SU-DHL-6 (cell line): ENCODE measurements around the gene DPYSL4.

Experiments
- H2AFZ ChIP-seq: fragments of 200-600 bp; sonication (generic); 2 replicates; pipeline ENCODE4 v1.6.1; 2014; ENCODE audit warnings: low read depth, mild to moderate bottlenecking, moderate library complexity, mixed read lengths, antibody characterized with exemption, low read length; ENCODE audit not compliant: severe bottlenecking
- H3F3A ChIP-seq: fragments of 200-600 bp; shearing (Covaris generic); 2 replicates; pipeline ENCODE4 v1.6.0; 2016; ENCODE audit warnings: antibody characterized with exemption, mild to moderate bottlenecking; ENCODE audit not compliant: insufficient read depth
- H3K27ac ChIP-seq: fragments of 200-600 bp; sonication (generic); 2 replicates; pipeline ENCODE4 v1.5.1; 2016; ENCODE audit warnings: low read depth, mild to moderate bottlenecking, low read length, moderate library complexity, mixed read lengths
- H3K27me3 ChIP-seq: fragments of 200-600 bp; sonication (generic), shearing (Covaris generic); 2 replicates; pipeline ENCODE4 v1.6.0; 2014; ENCODE audit warnings: mild to moderate bottlenecking, low read length
- H3K36me3 ChIP-seq: fragments of 200-600 bp; sonication (generic); 2 replicates; pipeline ENCODE4 v1.6.1; 2014; ENCODE audit warnings: mild to moderate bottlenecking, low read length, mixed read lengths
- H3K4me2 ChIP-seq: fragments of 300-600, 200-600 bp; shearing (Covaris generic), sonication (generic); 2 replicates; pipeline ENCODE4 v1.6.0; 2014; ENCODE audit warnings: low read length, low read depth, mild to moderate bottlenecking; ENCODE audit not compliant: poor library complexity, severe bottlenecking
- H3K4me3 ChIP-seq: fragments of 200-600 bp; sonication (generic); 2 replicates; pipeline ENCODE4 v1.5.1; 2014; ENCODE audit warnings: antibody characterized with exemption, low read length, mild to moderate bottlenecking, mixed read lengths; ENCODE audit not compliant: insufficient read depth, poor library complexity, severe bottlenecking
- H3K79me2 ChIP-seq: fragments of 200-600 bp; sonication (generic); 2 replicates; pipeline ENCODE4 v1.6.1; 2014; ENCODE audit warnings: mild to moderate bottlenecking, low read length, moderate library complexity; ENCODE audit not compliant: insufficient read depth
- H3K9ac ChIP-seq: fragments of 200-600 bp; sonication (generic); 2 replicates; pipeline ENCODE4 v1.7.0; 2014; ENCODE audit warnings: mild to moderate bottlenecking, low read length
- H3K9me2 ChIP-seq: fragments of 200-600 bp; sonication (generic); replicated peaks from 2 replicates; pipeline ENCODE4 v1.6.1; 2014; ENCODE audit warnings: low read length; ENCODE audit not compliant: insufficient read depth
- H3K9me3 ChIP-seq: fragments of 200-600 bp; sonication (generic); 2 replicates; pipeline ENCODE4 v1.6.1; 2014; ENCODE audit warnings: low read length, mixed read lengths; ENCODE audit not compliant: insufficient read depth
- H4K20me1 ChIP-seq: fragments of 200-600 bp; sonication (generic); 2 replicates; pipeline ENCODE4 v1.6.1; 2014; ENCODE audit warnings: low read depth, mild to moderate bottlenecking, antibody characterized with exemption, low read length, moderate library complexity, mixed read lengths
- CTCF ChIP-seq: fragments of 200-600 bp; sonication (generic); IDR thresholded peaks from one replicate; pipeline ENCODE4 v1.5.1; 2017; ENCODE audit warnings: antibody characterized with exemption, mild to moderate bottlenecking, low read length, moderate library complexity; ENCODE audit not compliant: insufficient read depth, poor library complexity, severe bottlenecking
- EZH2phosphoT487 ChIP-seq: fragments of 200-600 bp; sonication (generic), shearing (Covaris generic); conservative IDR thresholded peaks from 2 replicates; pipeline ENCODE4 v1.6.1; 2018; ENCODE audit warnings: mild to moderate bottlenecking, antibody characterized with exemption, low read length, moderate library complexity, mixed read lengths

The DPYSL4 gene

GRCh38 chr10:132241086-132241485 is 54.3 kb downstream of the DPYSL4 start:
- no peak overlapping the region for H3K9ac ChIP-seq
- no peaks in the 10 kb centered on the region for H3K79me2 ChIP-seq
- no peaks in the 10 kb centered on the region for H3K9me3 ChIP-seq
- no peak overlapping the region for H3K4me3 ChIP-seq
- H2AFZ ChIP-seq, result no peak overlapping the region
- no peaks in the 10 kb centered on the region for H3K36me3 ChIP-seq
- H4K20me1 ChIP-seq, result no peaks in the 10 kb centered on the region
- TF ChIP-seq EZH2phosphoT487 (no peak), CTCF (no peak)
- no peak overlapping the region for H3K27ac ChIP-seq
- no peak overlapping the region for H3K4me2 ChIP-seq
- no peaks in the 10 kb centered on the region for H3K27me3 ChIP-seq
- H3F3A ChIP-seq, result no peaks in the 10 kb centered on the region
- H3K9me2 ChIP-seq, result no peaks in the 10 kb centered on the region

GRCh38 chr10:132241496-132241895 is 54.7 kb downstream of the DPYSL4 start:
- no peak overlapping the region for H3K27ac ChIP-seq
- TF ChIP-seq CTCF, result no peak
- TF ChIP-seq EZH2phosphoT487, result no peak

GRCh38 chr10:132242103-132242840 is 55.5 kb downstream of the DPYSL4 start:
- Histone ChIP-seq H3K4me3 (no peak overlapping the region), H3K36me3 (no peaks in the 10 kb centered on the region), H3K27ac (no peak overlapping the region), H3K9me2 (no peaks in the 10 kb centered on the region), H3F3A (no peaks in the 10 kb centered on the region), H3K9me3 (no peaks in the 10 kb centered on the region), H3K79me2 (no peaks in the 10 kb centered on the region), H3K4me2 (no peak overlapping the region), H3K27me3 (no peaks in the 10 kb centered on the region), H3K9ac (no peak overlapping the region), H4K20me1 (no peaks in the 10 kb centered on the region), H2AFZ (no peak overlapping the region)
- TF ChIP-seq EZH2phosphoT487 (no peak), CTCF (no peak)

More at GRCh38 chr10:132241496-132241895, 54.7 kb downstream of the DPYSL4 start:
- Histone ChIP-seq H2AFZ (no peak overlapping the region), H3K9me3 (no peaks in the 10 kb centered on the region), H3K9ac (no peak overlapping the region), H3K27me3 (no peaks in the 10 kb centered on the region), H3F3A (no peaks in the 10 kb centered on the region), H4K20me1 (no peaks in the 10 kb centered on the region), H3K79me2 (no peaks in the 10 kb centered on the region), H3K4me3 (no peak overlapping the region), H3K4me2 (no peak overlapping the region), H3K36me3 (no peaks in the 10 kb centered on the region), H3K9me2 (no peaks in the 10 kb centered on the region)
